K562 (cell line): Measurements from ENCODE around the gene TUB. TPM values are rescaled to one million over a fixed set of nuclear protein-coding genes. Genes with fewer than 3 reads are reported as not detected.

Experiments used
- ATAC-seq: fragments of 200-7000 bp; cut with Tn5 transposase; 3 replicates; pipeline ENCODE4 v1.9.1; 2020; ENCODE audit warnings: moderate library complexity
- BruUV-seq: library from RNA; stranded (reverse); fragments of 400-500 nt; replicated peaks from 2 replicates; lab custom pipeline; 2021; lab: Mats Ljungman, UMichigan
- CTCF ChIA-PET: fragments of 300-600 bp; formaldehyde crosslinking; extraction: SDS; loops from one replicate; lab custom pipeline; 2021; ENCODE audit warnings: low intra/inter-chr PET ratio; lab: Yijun Ruan, JAX
- POLR2A ChIA-PET: fragments of 300-600, 350-650 bp; sonication (Branson Sonifier 250); formaldehyde crosslinking; extraction: SDS; loops from one replicate; lab custom pipeline; 2021; ENCODE audit warnings: antibody characterized with exemption, inconsistent platforms; lab: Yijun Ruan, JAX
- DNase-seq, 4 experiments: peaks; one replicate each; pipeline versions ENCODE4 v3.0.0 to v3.0.0-alpha.2; 2011 to 2018; ENCODE audit warnings: low spot score in 3 of 4, mixed read lengths in 3 of 4; ENCODE audit errors: extremely low read depth in 1 of 4
- FAIRE-seq: peaks from 2 replicates; lab custom pipeline; 2011; peaks lifted over from hg19 to GRCh38; lab: Jason Lieb, UNC
- H2AFZ ChIP-seq: 2 replicates; pipeline ENCODE4 v1.6.0; 2011; ENCODE audit warnings: low read depth, low read length, control low read depth, inconsistent platforms
- H3K27ac ChIP-seq: fragments of 200-600 bp; 3 replicates; pipeline ENCODE4 v1.8.0; 2011; ENCODE audit warnings: low read depth, mild to moderate bottlenecking, control low read depth, inconsistent platforms, low read length, moderate library complexity, mixed read lengths; ENCODE audit errors: extremely low read depth
- H3K27me3 ChIP-seq, 2 experiments: fragments of 300-600 bp in 1 of 2; 2 replicates in 1 of 2; 3 replicates in 1 of 2; pipeline versions ENCODE4 v1.6.0 to v1.8.0; 2011; ENCODE audit warnings: inconsistent platforms in 2 of 2, low read length in 2 of 2, mild to moderate bottlenecking in 1 of 2, mixed read lengths in 1 of 2, moderate library complexity in 1 of 2; ENCODE audit not compliant: control insufficient read depth in 2 of 2, insufficient read depth in 2 of 2
- H3K36me3 ChIP-seq: fragments of 300-600 bp; 3 replicates; pipeline ENCODE4 v1.8.0; 2011; ENCODE audit warnings: mild to moderate bottlenecking, low read length, inconsistent platforms; ENCODE audit not compliant: control insufficient read depth, insufficient read depth
- H3K4me1 ChIP-seq, 2 experiments: fragments of 200-600 bp in 1 of 2; replicated peaks in 1 of 2; 2 replicates in 1 of 2; 3 replicates in 1 of 2; pipeline versions ENCODE4 v1.5.1 to v1.8.0; 2011; ENCODE audit warnings: inconsistent platforms in 2 of 2, low read length in 2 of 2, mild to moderate bottlenecking in 1 of 2, mixed read lengths in 1 of 2, moderate library complexity in 1 of 2; ENCODE audit not compliant: control insufficient read depth in 2 of 2, insufficient read depth in 2 of 2
- H3K4me2 ChIP-seq: 2 replicates; pipeline ENCODE4 v1.6.1; 2011; ENCODE audit warnings: low read length, control low read depth, inconsistent platforms, mixed read lengths; ENCODE audit not compliant: insufficient read depth
- H3K4me3 ChIP-seq: fragments of 200-600 bp; sonication (generic), shearing (Covaris generic); 2 replicates; pipeline ENCODE4 v1.5.1; 2016; ENCODE audit warnings: control low read depth, inconsistent platforms
- H3K79me2 ChIP-seq: fragments of 200-600 bp; 3 replicates; pipeline ENCODE4 v1.8.0; 2011; ENCODE audit warnings: low read length, inconsistent platforms; ENCODE audit not compliant: control insufficient read depth, insufficient read depth
- H3K9ac ChIP-seq, 2 experiments: 2 replicates each; pipeline versions ENCODE4 v1.6.0 to v1.6.1; 2011; ENCODE audit warnings: low read depth in 2 of 2, low read length in 2 of 2, control low read depth in 1 of 2, inconsistent platforms in 1 of 2, mild to moderate bottlenecking in 1 of 2, mixed read lengths in 1 of 2; ENCODE audit not compliant: insufficient read depth in 1 of 2
- H3K9me1 ChIP-seq: one replicate; pipeline ENCODE4 v1.6.0; 2011; ENCODE audit warnings: inconsistent platforms, mild to moderate bottlenecking, low read length, moderate library complexity; ENCODE audit not compliant: control insufficient read depth, insufficient read depth
- H3K9me3 ChIP-seq: replicated peaks from 2 replicates; pipeline ENCODE4 v1.5.1; 2011; ENCODE audit warnings: low read depth, low read length, inconsistent platforms; ENCODE audit not compliant: control insufficient read depth, insufficient read depth
- H4K20me1 ChIP-seq: replicated peaks from 2 replicates; pipeline ENCODE4 v1.6.1; 2011; ENCODE audit warnings: low read length, inconsistent platforms, mixed read lengths; ENCODE audit not compliant: control insufficient read depth, insufficient read depth
- ADNP ChIP-seq: fragments of 200-800 bp; sonication (Bioruptor generic); IDR thresholded peaks from 2 replicates; pipeline ENCODE4 v1.6.1; 2016; ENCODE audit warnings: missing genetic modification characterization, missing compliant biosample characterization
- CBFA2T2 ChIP-seq: fragments of 450-650 bp; conservative IDR thresholded peaks from 2 replicates; pipeline ENCODE4 v1.6.1; 2017; ENCODE audit warnings: mild to moderate bottlenecking
- ESRRA ChIP-seq: fragments of 450-650 bp; IDR thresholded peaks from 2 replicates; pipeline ENCODE4 v1.6.1; 2014; ENCODE audit warnings: low read depth, mild to moderate bottlenecking, moderate library complexity, borderline replicate concordance
- ESRRB ChIP-seq: fragments of 250-450 bp; sonication (Bioruptor Pico); IDR thresholded peaks from 2 replicates; pipeline ENCODE4 v1.5.0; 2020; ENCODE audit warnings: mild to moderate bottlenecking, moderate library complexity, borderline replicate concordance
- FOXA1 ChIP-seq: fragments of 450-650 bp; IDR thresholded peaks from 2 replicates; pipeline ENCODE4 v1.6.1; 2016; ENCODE audit warnings: mild to moderate bottlenecking, borderline replicate concordance
- KAT2B ChIP-seq: IDR thresholded peaks from one replicate; pipeline ENCODE4 v1.6.1; 2012; ENCODE audit warnings: low read depth, mild to moderate bottlenecking, control low read depth, inconsistent platforms, low read length, moderate library complexity
- MEF2A ChIP-seq: IDR thresholded peaks from 2 replicates; pipeline ENCODE4 v1.6.1; 2011; ENCODE audit warnings: low read depth, mild to moderate bottlenecking, low read length, moderate library complexity; ENCODE audit not compliant: control insufficient read depth
- MIER1 ChIP-seq: fragments of 450-650 bp; IDR thresholded peaks from 2 replicates; pipeline ENCODE4 v1.6.1; 2016; ENCODE audit warnings: antibody characterized with exemption, mild to moderate bottlenecking, low read depth
- NFE2L1 ChIP-seq: fragments of 450-650 bp; IDR thresholded peaks from 2 replicates; pipeline ENCODE4 v1.6.1; 2016; ENCODE audit warnings: missing genetic modification characterization, low read depth, mild to moderate bottlenecking, missing compliant biosample characterization, moderate library complexity, borderline replicate concordance
- SRSF1 ChIP-seq: fragments of 200-400 bp; formaldehyde crosslinking; IDR thresholded peaks from 2 replicates; pipeline ENCODE4 v1.6.1; 2017; ENCODE audit warnings: mild to moderate bottlenecking, low read depth, low read length, moderate library complexity
- THAP7 ChIP-seq: fragments of 250-450 bp; sonication (Bioruptor Pico); IDR thresholded peaks from 2 replicates; pipeline ENCODE4 v1.5.0; 2021
- ZFP1 ChIP-seq: fragments of 450-650 bp; formaldehyde crosslinking; IDR thresholded peaks from 2 replicates; pipeline ENCODE4 v1.4.0; 2020; ENCODE audit warnings: mild to moderate bottlenecking, mixed read lengths
- ZNF253 ChIP-seq: fragments of 250-450 bp; sonication (Bioruptor Pico); conservative IDR thresholded peaks from 2 replicates; pipeline ENCODE4 v1.6.1; 2021; ENCODE audit warnings: mild to moderate bottlenecking
- ZNF507 ChIP-seq: conservative IDR thresholded peaks from 2 replicates; pipeline ENCODE4 v1.6.1; 2017; ENCODE audit warnings: missing genetic modification characterization, missing compliant biosample characterization
- ZNF518B ChIP-seq: fragments of 250-450 bp; sonication (Bioruptor Pico); IDR thresholded peaks from 2 replicates; pipeline ENCODE4 v1.5.0; 2021; ENCODE audit warnings: mild to moderate bottlenecking, moderate library complexity
- ZNF644 ChIP-seq: fragments of 200-800 bp; sonication (Bioruptor generic); IDR thresholded peaks from 2 replicates; pipeline ENCODE4 v1.6.1; 2016; ENCODE audit warnings: low read depth, missing genetic modification characterization, missing compliant biosample characterization
- ZNF699 ChIP-seq: fragments of 250-450 bp; sonication (Bioruptor Pico); IDR thresholded peaks from 2 replicates; pipeline ENCODE4 v1.8.0; 2021; ENCODE audit warnings: mild to moderate bottlenecking, moderate library complexity; ENCODE audit not compliant: insufficient replicate concordance
- ZNF766 ChIP-seq: fragments of 200-800 bp; sonication (Bioruptor generic); conservative IDR thresholded peaks from 2 replicates; pipeline ENCODE4 v1.6.1; 2016; ENCODE audit warnings: missing genetic modification characterization, missing compliant biosample characterization
- WGBS: fragments of 100-300 bp; shearing (Covaris generic); methylation state at CpG from one replicate; pipeline ENCODE4 v1.1.6; 2016; ENCODE audit warnings: low coverage, mixed read lengths; ENCODE audit not compliant: insufficient coverage; ENCODE audit errors: missing lambda C conversion rate; 5-methylcytosine and 5-hydroxymethylcytosine counted together
- in situ Hi-C: fragments of 300-500 bp; cut with MboI; formaldehyde crosslinking; loops from 4 replicates; pipeline ENCODE4 v1.15.0; 2018; ENCODE audit warnings: inconsistent platforms, mixed read lengths
- intact Hi-C: fragments of 100-400 bp; cut with micrococcal nuclease; formaldehyde crosslinking; loops from 2 replicates; pipeline ENCODE4 v1.14.2; 2022
- polyA plus RNA-seq, 8 experiments: library from polyadenylated mRNA; depleted of rRNA in 4 of 8; stranded (reverse) in 5 of 8; unstranded in 3 of 8; fragments of >200 nt; fragmentation: Nextera tagmentation in 2 of 8; fragmentation: Illumina TruSeq in 1 of 8; extraction: Ambion mirVana in 2 of 8; extraction: Trizol in 1 of 8; gene quantifications; 2 replicates each; pipeline versions ENCODE4 v1.2.1 to v1.2.3, GENCODE V29; 2011 to 2014; ENCODE audit warnings: inconsistent platforms in 1 of 8, missing spikeins in 1 of 8
- total RNA-seq, 7 experiments: library from RNA; depleted of rRNA in 6 of 7; stranded (reverse); fragments of >200 nt in 6 of 7; fragmentation: Illumina TruSeq in 2 of 7; extraction: Trizol in 2 of 7; gene quantifications; 2 replicates each; pipeline versions ENCODE4 v1.2.1 to v1.2.3, GENCODE V29; 2011 to 2021; ENCODE audit warnings: low replicate concordance in 1 of 7

TUB gene
- total and polyA plus RNA-seq, 9 of the 15 experiments (the other 6 are each of a cell fraction or from before 2014, with no cell fraction given) = not detected

DNA sequence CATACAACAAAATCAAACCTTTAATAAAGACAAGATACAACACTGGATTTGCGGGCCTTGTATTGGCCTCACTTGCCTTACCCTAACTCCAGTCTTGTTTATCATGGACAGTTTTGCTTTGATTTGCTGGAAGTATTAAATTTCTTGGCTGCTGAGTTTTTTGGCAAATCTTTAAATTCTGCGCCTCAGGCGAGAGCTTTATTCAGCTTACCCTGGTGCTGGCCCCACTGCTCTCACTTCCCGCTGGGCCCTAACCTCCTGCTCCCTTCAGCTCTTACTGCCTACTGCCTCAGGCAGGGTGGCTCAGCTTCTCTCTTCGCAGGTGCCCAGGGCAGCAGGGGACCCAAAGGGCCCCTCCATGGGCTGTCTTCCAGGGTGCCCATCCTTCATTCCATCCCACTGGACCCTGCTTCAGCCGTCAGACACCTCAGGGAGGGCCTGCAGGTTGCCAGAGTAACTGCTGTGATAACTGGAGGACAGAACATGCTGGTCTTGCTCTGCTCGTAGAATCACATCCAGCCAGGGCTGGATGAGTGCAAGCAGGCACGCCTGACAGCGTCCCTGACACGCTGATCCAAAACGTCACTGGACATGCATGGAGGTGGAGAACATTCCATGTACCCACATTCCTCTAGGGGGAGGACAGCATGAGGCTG, 45.7 kb upstream of the TUB start:
- Histone ChIP-seq H2AFZ (no peak overlapping the region), H3K4me3 (no peak overlapping the region), H3K79me2 (no peaks in the 10 kb centered on the region), H3K4me2 (no peak overlapping the region), H4K20me1 (peaks cover 12% of the 10 kb centered on the region), H3K36me3 (no peaks in the 10 kb centered on the region), H3K4me1 (no peaks in the 10 kb centered on the region; a peak in 2 of 5 replicates), H3K9me3 (no peaks in the 10 kb centered on the region), H3K27me3 (peaks cover 12 to 42% of the 10 kb centered on the region in 2 experiments; a peak in 4 of 5 replicates), H3K9me1 (no peaks in the 10 kb centered on the region), H3K27ac (no peak overlapping the region), H3K9ac (no peak overlapping the region)
- no TSS peak for BruUV-seq
- no peak for FAIRE-seq
- TF ChIP-seq ZNF518B (CRISPR knock-in tag) (no peak), MEF2A (no peak), ESRRB (CRISPR knock-in tag) (no peak), ZNF699 (CRISPR knock-in tag) (no peak), ESRRA (no peak), ADNP (tag) (no peak), KAT2B (no peak), FOXA1 (no peak), ZNF507 (tag) (no peak), ZNF253 (CRISPR knock-in tag) (no peak), NFE2L1 (tag) (no peak), ZNF644 (tag) (no peak), ZFP1 (CRISPR knock-in tag) (no peak), THAP7 (no peak), CBFA2T2 (no peak), SRSF1 (no peak), MIER1 (no peak), ZNF766 (CRISPR knock-in tag) (no peak)
- WGBS = under 1% methylated on average over 11 of the region's 11 CpGs
- ATAC-seq = no peak
- intact Hi-C loops = no loop called here
- DNase-seq = no peak
- CTCF ChIA-PET = no interaction called here
- in situ Hi-C loops = no loop called here
- POLR2A ChIA-PET = interaction anchor here (0.6 kb wide), 1 partner anchor 55 kb away, joined by 3 read pairs; no protein-coding TSS in a partner anchor
